AG04449 (cell line): ENCODE results near the gene TMEM232.
"Not testable (repeated sequence)": the region's sequence is repeated elsewhere in the genome, so short reads cannot be mapped to it uniquely, and the experiment has no call there.

Experiments used
- CTCF ChIA-PET: fragments of 350-600 bp; formaldehyde crosslinking; extraction: SDS; loops from one replicate; lab custom pipeline; 2021; ENCODE audit warnings: antibody characterized with exemption; lab: Yijun Ruan, JAX
- POLR2A ChIA-PET: fragments of 400-600, 350-600 bp; formaldehyde crosslinking; extraction: SDS; loops from one replicate; lab custom pipeline; 2020; ENCODE audit warnings: antibody characterized with exemption, inconsistent platforms; lab: Yijun Ruan, JAX
- DNase-seq: peaks from one replicate; pipeline ENCODE4 v3.0.0-alpha.2; 2010; ENCODE audit warnings: low read depth, low spot score
- H3K4me3 ChIP-seq: 2 replicates; pipeline ENCODE4 v1.5.1; 2011; ENCODE audit warnings: low read depth, mild to moderate bottlenecking, control low read depth, low read length
- CTCF ChIP-seq: IDR thresholded peaks from one replicate; pipeline ENCODE4 v1.5.1; 2011; ENCODE audit warnings: mild to moderate bottlenecking, moderate library complexity, low read length, control low read depth, inconsistent platforms; ENCODE audit not compliant: insufficient read depth; ENCODE audit errors: missing control alignments

TMEM232 gene

GRCh38 chr5:110536120-110537115, 190.1 kb downstream of the TMEM232 start:
- POLR2A ChIA-PET = no interaction called here
- CTCF ChIA-PET = interaction anchor here (1.4 kb wide), 1 partner anchor 9 kb away, joined by 3 read pairs; no protein-coding TSS in a partner anchor
- H3K4me3 ChIP-seq = no peak overlapping the region
- no peak for DNase-seq
- no peak for TF ChIP-seq CTCF

GRCh38 chr5:110535146-110535545, 191.3 kb downstream of the TMEM232 start:
- CTCF ChIA-PET = interaction anchor here (1.4 kb wide), 1 partner anchor 10 kb away, joined by 3 read pairs; no protein-coding TSS in a partner anchor
- H3K4me3 ChIP-seq, POLR2A ChIA-PET, DNase-seq: not testable (repeated sequence)

DNA sequence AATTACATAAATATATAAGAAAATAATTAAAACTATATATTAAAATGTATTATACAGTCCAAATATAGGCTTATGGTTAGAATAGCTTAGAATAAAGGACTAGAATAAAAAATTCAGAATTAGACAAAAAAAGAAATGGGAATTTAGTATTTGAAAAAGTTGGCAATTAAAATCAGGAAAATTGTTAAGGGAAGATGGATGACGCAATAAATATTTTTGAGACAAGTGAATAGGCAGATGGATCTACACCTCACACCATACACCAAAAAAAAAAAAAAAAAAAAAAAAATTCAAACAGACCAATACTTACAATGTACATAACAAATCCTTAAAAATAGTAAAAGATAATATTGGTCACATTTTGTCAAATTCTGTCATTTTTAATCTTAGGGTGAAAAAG, 200.7 kb downstream of the TMEM232 start:
- CTCF ChIA-PET = no interaction called here

DNA sequence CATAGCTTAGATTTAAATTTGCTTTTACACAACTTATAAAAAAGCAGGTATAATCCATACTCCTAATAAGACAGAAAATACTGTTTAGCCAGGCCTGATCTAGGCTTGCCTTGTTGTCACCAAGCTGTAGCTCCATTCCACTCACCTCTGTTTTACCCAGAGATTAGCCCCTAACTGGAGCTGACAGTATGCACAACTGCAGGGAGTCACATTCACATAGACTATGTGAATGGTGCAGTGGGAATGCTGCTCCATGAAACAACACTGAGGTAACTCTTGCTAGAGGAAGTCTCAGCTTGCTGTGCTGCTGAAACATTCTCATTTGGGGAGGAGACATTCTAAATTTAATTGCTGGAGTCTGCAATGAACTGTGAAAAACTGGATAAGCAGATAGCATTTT, 209.1 kb downstream of the TMEM232 start:
- POLR2A ChIA-PET = no interaction called here
- DNase-seq = no peak
- TF ChIP-seq CTCF = no peak

More for the DNA sequence above, 200.7 kb downstream of the TMEM232 start:
- no peak for DNase-seq
- POLR2A ChIA-PET = no interaction called here
- H3K4me3 ChIP-seq = no peak overlapping the region
- TF ChIP-seq CTCF = no peak

DNA sequence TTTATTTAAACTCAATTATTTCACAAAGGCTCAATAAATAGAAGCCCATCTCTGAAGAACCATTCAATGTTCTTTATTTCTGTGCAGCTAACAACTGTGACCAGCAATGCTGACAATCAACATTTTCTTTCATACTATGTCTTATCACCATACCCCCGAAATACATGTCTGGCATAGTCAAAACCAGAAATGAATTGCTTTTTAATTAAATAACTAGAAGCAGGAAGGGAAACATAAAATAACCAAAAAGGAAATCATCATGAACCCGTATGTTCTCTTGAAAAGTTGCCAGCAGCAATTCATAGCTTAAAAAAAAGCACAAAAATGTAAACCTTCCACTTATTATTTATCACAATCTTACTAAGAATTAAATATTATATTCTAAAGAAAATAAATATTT, 212.4 kb downstream of the TMEM232 start:
- no peak overlapping the region for H3K4me3 ChIP-seq
- TF ChIP-seq CTCF = no peak
- no peak for DNase-seq
- POLR2A ChIA-PET = no interaction called here
- CTCF ChIA-PET = interaction anchor here (0.6 kb wide), 1 partner anchor 113 kb away, joined by 3 read pairs; no protein-coding TSS in a partner anchor

More for the DNA sequence above, 209.1 kb downstream of the TMEM232 start:
- H3K4me3 ChIP-seq = no peak overlapping the region
- CTCF ChIA-PET = no interaction called here

- H3K4me3 ChIP-seq = no peak overlapping the region
- no peak for TF ChIP-seq CTCF
- no peak for DNase-seq
- CTCF ChIA-PET = interaction anchor here (1.1 kb wide), 1 partner anchor 31 kb away, joined by 3 read pairs; no protein-coding TSS in a partner anchor
- POLR2A ChIA-PET = no interaction called here
These were observed 214.2 kb downstream of the TMEM232 start for GRCh38 chr5:110512266-110512665.
